Left renal pelvis (tissue), 4 donors: ENCODE measurements around the gene DNAJC18. TPM values are rescaled to one million over a fixed set of nuclear protein-coding genes. Genes with fewer than 3 reads are reported as not detected.

Experiments used
- DNase-seq, 4 donors: peaks; one replicate each; pipeline ENCODE4 v3.0.0-alpha.2; 2013; ENCODE audit warnings: low read depth in 4 of 4, low spot score in 3 of 4
- polyA plus RNA-seq, 4 donors: library from polyadenylated mRNA; unstranded; fragments of 120-200 nt; gene quantifications; one replicate each; pipeline ENCODE4 v1.2.1, GENCODE V29; 2013; ENCODE audit not compliant: insufficient read length in 4 of 4

DNAJC18 gene
- polyA plus RNA-seq, 4 donors, result 24.0 to 35.0 (median 32.9) TPM

GRCh38 chr5:139406963-139407362, 32.4 kb downstream of the DNAJC18 start:
- no peak for DNase-seq

- DNase-seq, result no peak
These were observed 34.9 kb downstream of the DNAJC18 start for GRCh38 chr5:139404484-139404840.

GRCh38 chr5:139403787-139404483, 35.4 kb downstream of the DNAJC18 start, which contains the start of gene SPATA24:
TSS of gene SPATA24 (minus strand) at chr5:139404089. CDS start at chr5:139404060, 29 bp downstream.
- peak; percentile 89 to 96 (median 95) for DNase-seq

- DNase-seq, result no peak
These were observed 35.9 kb downstream of the DNAJC18 start for GRCh38 chr5:139403418-139403786.

DNA sequence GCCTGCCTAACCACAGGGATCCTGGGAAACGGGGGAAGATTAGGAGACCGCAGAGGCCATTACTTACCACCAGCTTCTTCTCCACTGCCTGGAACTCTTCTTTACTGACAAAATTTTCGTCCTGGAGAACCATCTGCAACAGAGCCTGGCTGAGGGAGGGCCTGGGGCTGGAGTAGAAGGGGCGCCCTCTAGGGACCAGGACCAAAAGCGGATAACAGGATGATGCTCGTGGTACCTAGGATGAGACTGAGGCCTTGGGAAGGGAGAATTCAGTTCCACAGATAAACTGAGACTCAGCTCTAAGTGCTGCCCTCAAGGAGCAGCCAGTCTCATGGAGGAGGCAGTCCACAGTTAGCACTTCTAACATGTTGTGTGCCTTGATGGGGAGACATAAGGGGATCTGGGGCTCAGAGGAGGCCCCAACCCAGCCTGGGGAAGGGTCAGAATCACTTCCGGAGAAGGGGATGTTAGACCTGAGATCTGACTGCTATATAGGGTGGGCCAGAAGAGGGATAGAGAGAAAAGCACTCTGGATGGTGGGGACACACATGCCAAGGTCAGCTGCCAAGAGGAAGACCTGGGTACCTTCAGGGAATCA, 36.7 kb downstream of the DNAJC18 start:
- DNase-seq, result no peak

- DNase-seq, result no peak
These were observed 37.8 kb downstream of the DNAJC18 start for GRCh38 chr5:139401546-139401945.

- DNase-seq, result no peak
These were observed 39.7 kb downstream of the DNAJC18 start for GRCh38 chr5:139399501-139400121.

GRCh38 chr5:139397921-139398320, 41.4 kb downstream of the DNAJC18 start:
- DNase-seq, result no peak

DNA sequence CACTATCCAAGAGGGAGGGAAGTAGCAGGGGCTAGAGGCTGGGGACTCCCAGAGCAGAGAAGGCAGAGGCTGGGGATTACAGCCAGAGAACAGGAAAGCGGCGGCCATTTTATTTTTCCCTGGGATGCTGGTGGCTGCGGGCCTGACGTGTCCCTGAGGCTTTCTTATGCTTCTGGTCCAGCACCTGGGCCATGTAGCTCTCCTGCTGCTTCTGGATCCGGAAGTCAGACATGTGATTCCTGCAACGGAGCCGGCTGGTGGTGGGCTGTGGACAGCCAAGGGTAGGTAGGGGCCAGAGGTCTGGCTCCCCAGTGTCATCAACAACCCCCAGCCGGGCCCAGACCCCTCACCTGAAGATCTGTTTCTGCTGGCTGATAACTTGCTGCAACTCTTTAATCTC, 42.6 kb downstream of the DNAJC18 start:
- no peak for DNase-seq

DNA sequence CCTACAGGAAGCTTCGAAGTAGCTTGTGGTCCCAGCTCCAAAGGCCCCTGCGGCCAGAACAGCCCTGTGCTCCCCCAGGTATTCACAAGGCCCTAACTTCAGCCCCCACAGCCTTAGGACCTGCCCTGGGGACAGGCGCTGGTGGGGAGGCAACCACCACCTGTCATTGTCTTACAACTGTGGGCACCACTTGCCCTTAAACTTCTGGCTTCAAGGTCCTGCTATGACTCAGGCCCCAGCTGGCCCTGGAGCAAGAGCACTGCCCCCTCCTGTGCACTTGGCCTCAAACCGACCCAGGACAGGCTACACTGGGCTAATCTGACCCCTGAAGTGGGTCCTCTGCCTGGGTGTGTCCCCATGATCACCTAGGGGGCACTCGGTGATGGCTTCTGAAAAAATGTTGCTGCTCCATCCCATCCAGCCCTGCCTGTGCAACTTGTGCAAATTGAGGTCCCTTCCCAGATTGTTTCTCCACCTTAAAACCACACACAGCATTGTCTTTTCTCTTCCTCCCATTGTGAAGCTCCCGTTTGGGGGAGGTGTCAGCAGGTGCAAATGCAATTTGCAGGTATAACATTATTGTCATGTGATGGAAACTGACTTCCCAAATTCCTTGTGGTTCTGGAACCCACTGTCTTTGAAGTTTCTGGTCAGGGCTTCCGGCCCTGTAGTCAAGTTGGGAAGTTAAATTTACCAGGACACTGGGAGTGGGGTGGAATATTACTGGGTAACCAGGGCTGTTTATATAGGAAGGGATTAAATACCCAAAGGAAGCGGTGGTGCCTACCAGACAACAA, 43.3 kb downstream of the DNAJC18 start:
- no peak for DNase-seq

GRCh38 chr5:139394654-139395566, 44.4 kb downstream of the DNAJC18 start, which contains the start of gene PROB1:
TSS of gene PROB1 (minus strand) at chr5:139395104. CDS start at chr5:139395081, 23 bp downstream.
- no peak for DNase-seq

DNA sequence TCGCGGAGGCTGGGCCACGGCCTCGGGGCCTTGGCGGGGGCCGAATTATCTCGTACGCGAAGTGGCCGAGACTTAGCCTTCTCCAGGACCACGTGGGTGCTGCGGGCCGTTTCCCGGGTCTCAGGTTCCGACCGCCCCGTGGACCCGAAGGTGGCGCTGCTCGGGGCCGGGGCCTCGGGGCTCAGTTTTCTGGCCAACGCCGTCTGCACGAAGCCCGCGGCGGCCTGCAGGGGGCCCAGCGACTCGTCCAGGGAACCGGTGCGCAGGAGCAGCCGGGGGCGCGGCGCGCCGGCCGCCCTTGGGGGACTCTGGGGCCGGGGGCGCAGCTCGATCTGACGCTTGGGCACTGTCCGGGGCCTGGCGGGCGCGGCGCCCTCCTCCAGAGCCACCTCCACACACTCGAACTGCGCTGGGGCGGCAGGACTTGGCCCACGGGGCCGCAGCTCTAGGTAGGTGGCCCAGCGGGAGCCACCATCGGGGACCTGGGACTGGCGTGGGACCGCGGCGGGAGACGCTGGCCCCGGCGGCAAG, 45.1 kb downstream of the DNAJC18 start:
- DNase-seq, result no peak

DNA sequence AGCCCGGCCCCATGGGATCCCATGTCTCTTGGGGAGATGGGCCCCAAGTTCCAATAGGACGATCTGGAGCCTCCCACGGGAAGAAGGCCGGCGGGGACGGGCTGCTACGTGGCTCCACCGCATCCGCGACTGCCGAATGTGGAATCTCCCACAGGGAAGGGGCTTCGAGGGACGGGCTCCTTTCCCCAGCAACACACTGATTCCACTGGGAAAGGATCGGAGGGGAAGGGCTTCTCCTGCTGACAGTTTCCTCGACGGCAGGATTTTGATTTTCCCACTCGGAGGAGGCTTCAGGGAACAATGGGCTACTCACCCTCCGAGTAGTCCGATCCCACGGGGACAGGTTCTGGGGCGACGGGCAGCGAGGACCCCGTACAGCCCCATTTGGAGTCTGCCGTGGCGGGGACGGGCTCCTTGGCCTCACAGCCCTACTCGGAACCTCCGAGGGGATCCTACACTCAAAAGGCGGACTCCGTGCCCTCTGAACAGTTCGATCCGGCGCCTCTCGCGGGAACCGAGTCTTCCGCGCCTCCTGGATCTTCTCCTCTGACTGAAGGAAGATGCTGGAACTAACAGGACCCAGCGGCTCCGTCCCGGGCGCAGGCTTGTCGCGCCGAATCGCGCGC, 45.7 kb downstream of the DNAJC18 start:
- DNase-seq, result no peak

- no peak for DNase-seq
These were observed 46.4 kb downstream of the DNAJC18 start for GRCh38 chr5:139392678-139393496.

- DNase-seq, result no peak
These were observed 47.0 kb downstream of the DNAJC18 start for GRCh38 chr5:139392324-139392677.

- DNase-seq, result no peak
These were observed 47.6 kb downstream of the DNAJC18 start for GRCh38 chr5:139391570-139392323.

DNA sequence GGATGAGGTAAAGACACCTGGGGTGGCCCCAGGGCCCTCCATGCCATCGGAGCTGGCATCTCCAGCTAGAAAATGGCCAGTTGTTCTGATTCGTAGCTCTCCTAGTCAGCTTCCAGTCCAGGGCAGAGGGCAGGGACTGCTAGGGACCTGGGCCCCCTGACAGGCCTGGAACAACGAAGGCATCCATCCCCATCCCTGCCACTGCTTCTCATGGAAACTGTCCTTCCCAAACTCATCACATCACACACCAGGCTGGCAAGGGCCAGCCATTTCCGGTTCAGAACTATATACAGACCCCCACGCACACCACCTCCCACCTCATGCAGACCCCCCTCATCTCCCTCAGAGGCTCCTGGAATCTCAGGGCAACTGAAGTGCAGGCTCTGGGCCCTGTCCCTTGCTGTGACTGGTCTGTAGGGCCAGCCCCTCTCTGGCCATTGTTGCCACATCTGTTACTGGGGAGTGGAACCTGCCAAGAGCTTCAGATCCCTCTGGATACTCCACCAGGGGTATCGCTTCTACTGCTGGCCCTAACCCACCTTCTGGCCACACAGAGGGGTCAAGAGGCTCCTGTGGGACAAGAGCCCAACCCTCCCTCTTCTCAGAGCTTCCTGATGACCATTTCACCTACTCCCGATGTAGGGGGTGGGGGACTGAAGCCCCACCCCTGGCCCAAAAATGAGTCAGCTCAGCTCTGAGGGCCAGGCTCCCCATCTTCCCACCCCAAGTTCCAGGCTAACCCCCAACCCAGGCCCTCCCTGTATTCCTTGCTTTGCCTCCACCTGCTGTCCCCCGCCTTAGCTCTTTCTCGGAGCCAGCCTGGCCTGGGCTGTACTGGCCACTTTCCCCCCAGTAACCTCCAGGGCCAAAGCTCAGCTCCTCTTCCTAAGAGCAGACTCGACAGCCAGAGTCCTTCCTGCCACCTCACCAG, 48.4 kb downstream of the DNAJC18 start:
- DNase-seq, result no peak
